Measurements from ENCODE around the gene MITF.

GRCh38 chr3:69856965-69857705 lies 117.9 kb downstream of the MITF start:
- TF ChIP-seq CTCF (IDR thresholded peaks at IDR 0.05 in 4 of 5, conservative IDR thresholded peaks at IDR 0.05 in 1 of 5) = no peak
- no peak for TF ChIP-seq POLR2A (IDR thresholded peaks at IDR 0.05)

All from gastrocnemius medialis (tissue), 4 donors.